IPS DF 19.7 (cell line): ENCODE data around the gene SLC41A3.

Source experiments
- DNase-seq: peaks from one replicate; pipeline ENCODE4 v3.0.0-alpha.2; 2013; ENCODE audit warnings: low read depth, low spot score

The SLC41A3 gene

GRCh38 chr3:126083913-126084767, at the start of gene SLC41A3:
Gene SLC41A3, minus strand, starts transcription at chr3:126084124. Its CDS starts 15,905 bp downstream, at chr3:126068219.
- no peak for DNase-seq

GRCh38 chr3:126133606-126134005, 49.7 kb upstream of the SLC41A3 start:
- DNase-seq = no peak

- DNase-seq = no peak
Observed at GRCh38 chr3:126132751-126133511, 49.0 kb upstream of the SLC41A3 start.

- no peak for DNase-seq
Observed at GRCh38 chr3:126131881-126132750, 48.2 kb upstream of the SLC41A3 start.

GRCh38 chr3:126130981-126131745, 47.2 kb upstream of the SLC41A3 start:
- no peak for DNase-seq

GRCh38 chr3:126130081-126130855, 46.3 kb upstream of the SLC41A3 start:
- DNase-seq = no peak

GRCh38 chr3:126129398-126129891, 45.5 kb upstream of the SLC41A3 start:
- DNase-seq = no peak

- DNase-seq = no peak
Observed at GRCh38 chr3:126128504-126129397, 44.8 kb upstream of the SLC41A3 start.

GRCh38 chr3:126127904-126128303, 44.0 kb upstream of the SLC41A3 start:
- no peak for DNase-seq

GRCh38 chr3:126127452-126127851, 43.5 kb upstream of the SLC41A3 start:
- DNase-seq = no peak

GRCh38 chr3:126126811-126127431, 43.0 kb upstream of the SLC41A3 start:
- DNase-seq = no peak

GRCh38 chr3:126126286-126126685, 42.4 kb upstream of the SLC41A3 start:
- DNase-seq = no peak

- no peak for DNase-seq
Observed at GRCh38 chr3:126125781-126126251, 41.9 kb upstream of the SLC41A3 start.

- DNase-seq = no peak
Observed at GRCh38 chr3:126125341-126125740, 41.4 kb upstream of the SLC41A3 start.

- no peak for DNase-seq
Observed at GRCh38 chr3:126124896-126125295, 41.0 kb upstream of the SLC41A3 start.

- DNase-seq = no peak
Observed at GRCh38 chr3:126124148-126124868, 40.4 kb upstream of the SLC41A3 start.

GRCh38 chr3:126121632-126122031, 37.7 kb upstream of the SLC41A3 start:
- no peak for DNase-seq

GRCh38 chr3:126121074-126121473, 37.1 kb upstream of the SLC41A3 start:
- no peak for DNase-seq
